IMR-90 (cell line): ENCODE measurements around the gene ERMP1. TPM values are rescaled to one million over a fixed set of nuclear protein-coding genes. Genes with fewer than 3 reads are reported as not detected.

ENCODE experiments used
- ATAC-seq: fragments of 200-7000 bp; cut with Tn5 transposase; 2 replicates; pipeline ENCODE4 v1.9.1; 2020; ENCODE audit warnings: low read depth, mild to moderate bottlenecking, moderate library complexity
- BruUV-seq: library from RNA; stranded (reverse); fragments of 400-500 nt; replicated peaks from 2 replicates; lab custom pipeline; 2021; lab: Mats Ljungman, UMichigan
- CTCF ChIA-PET: fragments of 300-600 bp; formaldehyde crosslinking; extraction: SDS; loops from one replicate; lab custom pipeline; 2021; ENCODE audit warnings: antibody characterized with exemption; lab: Yijun Ruan, JAX
- POLR2A ChIA-PET: fragments of 300-600 bp; sonication (Branson Sonifier 250); formaldehyde crosslinking; loops from one replicate; lab custom pipeline; 2022; ENCODE audit warnings: antibody characterized with exemption; ENCODE audit not compliant: unreplicated experiment; lab: Charles Lee
- DNase-seq: peaks from one replicate; pipeline ENCODE4 v3.0.0; 2013
- H2AFZ ChIP-seq: replicated peaks from 2 replicates; pipeline ENCODE3; 2013; ENCODE audit warnings: low read length, mild to moderate bottlenecking; ENCODE audit not compliant: poor library complexity
- H2AK5ac ChIP-seq: 2 replicates; pipeline ENCODE4 v1.6.1; 2013; ENCODE audit warnings: low read depth, low read length, inconsistent platforms
- H2AK9ac ChIP-seq: replicated peaks from 2 replicates; pipeline ENCODE3; 2013; ENCODE audit warnings: mild to moderate bottlenecking, low read depth, low read length, moderate library complexity; ENCODE audit not compliant: poor library complexity
- H2BK120ac ChIP-seq: 2 replicates; pipeline ENCODE4 v1.6.1; 2013; ENCODE audit warnings: low read depth, low read length, inconsistent platforms
- H2BK15ac ChIP-seq: 3 replicates; pipeline ENCODE4 v1.6.1; 2013; ENCODE audit warnings: low read depth, low read length, inconsistent platforms
- H2BK20ac ChIP-seq: 2 replicates; pipeline ENCODE4 v1.6.1; 2013; ENCODE audit warnings: low read depth, mild to moderate bottlenecking, inconsistent platforms, low read length, moderate library complexity
- H2BK5ac ChIP-seq: 2 replicates; pipeline ENCODE4 v1.6.1; 2013; ENCODE audit warnings: mild to moderate bottlenecking, low read depth, low read length, inconsistent platforms; ENCODE audit not compliant: poor library complexity, severe bottlenecking
- H3K14ac ChIP-seq: replicated peaks from 2 replicates; pipeline ENCODE4 v1.6.1; 2013; ENCODE audit warnings: low read depth, low read length, inconsistent platforms
- H3K18ac ChIP-seq: 2 replicates; pipeline ENCODE4 v1.6.1; 2013; ENCODE audit warnings: low read depth, low read length, control low read depth
- H3K23ac ChIP-seq: 2 replicates; pipeline ENCODE4 v1.6.1; 2013; ENCODE audit warnings: low read depth, low read length, inconsistent platforms
- H3K27ac ChIP-seq: 2 replicates; pipeline ENCODE4 v1.5.1; 2013; ENCODE audit warnings: mild to moderate bottlenecking, control low read depth, low read length; ENCODE audit not compliant: insufficient read depth
- H3K27me3 ChIP-seq: 2 replicates; pipeline ENCODE4 v1.6.1; 2013; ENCODE audit warnings: low read length; ENCODE audit not compliant: control insufficient read depth, insufficient read depth
- H3K36me3 ChIP-seq: 2 replicates; pipeline ENCODE4 v1.6.1; 2013; ENCODE audit warnings: low read length, mixed read lengths; ENCODE audit not compliant: control insufficient read depth, insufficient read depth
- H3K4ac ChIP-seq: 2 replicates; pipeline ENCODE4 v1.6.1; 2013; ENCODE audit warnings: low read depth, low read length, inconsistent platforms
- H3K4me1 ChIP-seq: 2 replicates; pipeline ENCODE4 v1.6.1; 2013; ENCODE audit warnings: low read length, mixed read lengths; ENCODE audit not compliant: control insufficient read depth, insufficient read depth
- H3K4me2 ChIP-seq: 2 replicates; pipeline ENCODE4 v1.6.1; 2013; ENCODE audit warnings: low read depth, mild to moderate bottlenecking, control low read depth, low read length, moderate library complexity
- H3K4me3 ChIP-seq: 2 replicates; pipeline ENCODE4 v1.5.1; 2013; ENCODE audit warnings: low read depth, mild to moderate bottlenecking, control low read depth, low read length, moderate library complexity; ENCODE audit not compliant: insufficient read depth
- H3K56ac ChIP-seq: 2 replicates; pipeline ENCODE4 v1.6.1; 2013; ENCODE audit warnings: low read length, inconsistent platforms; ENCODE audit not compliant: insufficient read depth; ENCODE audit errors: extremely low read depth
- H3K79me1 ChIP-seq, 2 experiments: 2 replicates each; pipeline ENCODE4 v1.6.1; 2013; ENCODE audit warnings: low read length in 2 of 2, inconsistent platforms in 1 of 2, low read depth in 1 of 2
- H3K9ac ChIP-seq: 2 replicates; pipeline ENCODE4 v1.6.1; 2013; ENCODE audit warnings: low read depth, low read length, control low read depth
- H3K9me1 ChIP-seq: 2 replicates; pipeline ENCODE4 v1.6.1; 2013; ENCODE audit warnings: low read length, inconsistent platforms; ENCODE audit not compliant: insufficient read depth
- H3K9me3 ChIP-seq: 2 replicates; pipeline ENCODE4 v1.6.1; 2013; ENCODE audit warnings: low read length; ENCODE audit not compliant: control insufficient read depth, insufficient read depth
- H4K20me1 ChIP-seq: 2 replicates; pipeline ENCODE4 v1.6.1; 2013; ENCODE audit warnings: low read length, inconsistent platforms; ENCODE audit not compliant: insufficient read depth
- H4K5ac ChIP-seq: 2 replicates; pipeline ENCODE4 v1.6.1; 2013; ENCODE audit warnings: mild to moderate bottlenecking, low read depth, low read length, control low read depth
- H4K8ac ChIP-seq, 2 experiments: 2 replicates each; pipeline ENCODE4 v1.6.1; 2013; ENCODE audit warnings: low read depth in 2 of 2, low read length in 2 of 2, control low read depth in 1 of 2, inconsistent platforms in 1 of 2
- H4K91ac ChIP-seq: 2 replicates; pipeline ENCODE4 v1.6.1; 2013; ENCODE audit warnings: low read depth, low read length, inconsistent platforms; ENCODE audit not compliant: insufficient read depth
- BHLHE40 ChIP-seq: fragments of 150-350 bp; IDR thresholded peaks from 2 replicates; pipeline ENCODE4 v1.6.1; 2016; ENCODE audit warnings: mild to moderate bottlenecking, low read depth, low read length
- CEBPB ChIP-seq: IDR thresholded peaks from 2 replicates; pipeline ENCODE4 v1.6.1; 2012; ENCODE audit warnings: low read depth, low read length, improper control_type of control experiment
- FOS ChIP-seq: fragments of 150-350 bp; IDR thresholded peaks from 2 replicates; pipeline ENCODE4 v1.6.1; 2016; ENCODE audit warnings: low read depth, low read length
- MAZ ChIP-seq: IDR thresholded peaks from 2 replicates; pipeline ENCODE4 v1.6.1; 2012; ENCODE audit warnings: low read depth, mild to moderate bottlenecking, low read length, improper control_type of control experiment, moderate library complexity, borderline replicate concordance
- MXI1 ChIP-seq: IDR thresholded peaks from 2 replicates; pipeline ENCODE4 v1.6.1; 2012; ENCODE audit warnings: low read depth, mild to moderate bottlenecking, low read length, moderate library complexity, borderline replicate concordance
- NFE2L2 ChIP-seq: fragments of 150-350 bp; IDR thresholded peaks from 2 replicates; pipeline ENCODE4 v1.6.1; 2016; ENCODE audit warnings: low read depth, mild to moderate bottlenecking, low read length
- RCOR1 ChIP-seq: IDR thresholded peaks from 2 replicates; pipeline ENCODE4 v1.6.1; 2012; ENCODE audit warnings: mild to moderate bottlenecking, low read length, improper control_type of control experiment; ENCODE audit not compliant: insufficient replicate concordance
- RFX5 ChIP-seq: IDR thresholded peaks from 2 replicates; pipeline ENCODE4 v1.8.0; 2012; ENCODE audit warnings: low read depth, mild to moderate bottlenecking, low read length, moderate library complexity
- SMC3 ChIP-seq: fragments of 150-350 bp; IDR thresholded peaks from 2 replicates; pipeline ENCODE4 v1.6.1; 2016; ENCODE audit warnings: low read depth, mild to moderate bottlenecking, antibody characterized with exemption, low read length, moderate library complexity
- WGBS, 2 experiments: methylation state at CpG; one replicate each; pipeline versions ENCODE4 v1.1.5 to v1.1.7; 2013; ENCODE audit warnings: missing lambda C conversion rate in 2 of 2; ENCODE audit not compliant: insufficient read length in 1 of 2; ENCODE audit errors: extremely low coverage in 2 of 2; 5-methylcytosine and 5-hydroxymethylcytosine counted together
- dilution Hi-C: fragments of 300-500 bp; cut with HindIII; formaldehyde crosslinking; loops from one replicate; pipeline ENCODE4 v1.14.3; 2018; ENCODE audit warnings: low sequenced_read_pairs; ENCODE audit not compliant: unreplicated experiment
- in situ Hi-C: fragments of 300-500 bp; cut with MboI; formaldehyde crosslinking; loops from 3 replicates; pipeline ENCODE4 v1.14.3; 2019; ENCODE audit warnings: low sequenced_read_pairs, inconsistent platforms, mixed read lengths
- intact Hi-C: fragments of 100-400 bp; cut with micrococcal nuclease; formaldehyde crosslinking; loops from 2 replicates; pipeline ENCODE4 v1.10.0; 2022
- polyA plus RNA-seq, 3 experiments: library from polyadenylated mRNA; depleted of rRNA; stranded (reverse); fragments of >200 nt; gene quantifications; 2 replicates each; pipeline ENCODE4 v1.2.3, GENCODE V29; 2012; ENCODE audit warnings: low replicate concordance in 1 of 3
- total RNA-seq: library from RNA; depleted of rRNA; stranded (reverse); fragments of >200 nt; gene quantifications from 2 replicates; pipeline ENCODE4 v1.2.3, GENCODE V29; 2012
- TF ChIP-seq, protein P1 (sequence below): conservative IDR thresholded peaks from 2 replicates; pipeline ENCODE4 v1.5.1; 2012; ENCODE audit warnings: mild to moderate bottlenecking, low read depth, low read length, improper control_type of control experiment
- TF ChIP-seq, protein P2 (sequence below): fragments of 150-350 bp; IDR thresholded peaks from 2 replicates; pipeline ENCODE4 v1.6.1; 2016; ENCODE audit warnings: low read depth, mild to moderate bottlenecking, low read length, moderate library complexity, borderline replicate concordance
- TF ChIP-seq, protein P3 (sequence below): fragments of 150-350 bp; IDR thresholded peaks from 2 replicates; pipeline ENCODE4 v1.6.1; 2017; ENCODE audit warnings: mild to moderate bottlenecking, antibody characterized with exemption, low read length, low read depth

Gene ERMP1
- total and polyA plus RNA-seq, 2 of the 4 experiments (the other 2 are of a cell fraction), result 2.2 to 4.7 TPM

DNA sequence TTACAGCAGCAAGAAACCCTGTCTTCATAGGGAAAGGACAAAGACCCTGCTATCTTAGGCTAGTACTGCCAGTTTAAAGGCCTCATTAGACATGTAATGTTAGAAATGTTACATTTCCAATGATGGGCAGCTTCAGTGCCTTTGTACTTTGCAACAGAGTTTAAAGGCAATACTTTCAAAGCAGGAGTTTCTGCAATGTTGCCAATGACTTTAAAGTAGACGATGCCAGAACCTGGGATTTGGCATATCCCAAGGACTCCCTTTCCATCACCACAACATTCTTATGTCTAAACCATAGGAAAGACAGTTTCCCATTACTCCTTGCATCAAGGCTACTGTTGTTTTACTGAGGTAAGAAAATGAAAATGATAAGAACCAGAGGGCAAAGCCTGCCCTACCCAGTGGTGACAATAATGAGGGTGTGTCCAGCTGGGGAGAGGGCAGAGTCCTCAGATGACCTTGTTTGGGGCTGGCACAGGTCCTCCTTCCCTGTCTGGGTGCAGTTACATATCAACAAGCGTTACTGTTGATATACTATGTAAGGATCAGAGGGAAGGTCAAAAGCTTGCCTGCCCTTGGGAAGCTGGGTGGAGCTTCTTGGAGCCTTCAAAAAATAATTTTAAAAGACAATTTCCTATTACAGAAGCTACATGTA is 30.3 kb upstream of the ERMP1 start:
- Histone ChIP-seq H4K8ac (no peak overlapping the region), H3K4ac (no peak overlapping the region), H2AK9ac (no peak overlapping the region), H3K23ac (no peak overlapping the region), H2BK120ac (no peak overlapping the region), H2BK20ac (no peak overlapping the region), H3K56ac (no peak overlapping the region), H3K9ac (no peak overlapping the region), H3K14ac (no peak overlapping the region), H2BK15ac (no peak overlapping the region), H3K36me3 (no peaks in the 10 kb centered on the region), H3K79me1 (no peaks in the 10 kb centered on the region), H3K9me3 (no peaks in the 10 kb centered on the region), H2AK5ac (no peak overlapping the region), H2BK5ac (no peak overlapping the region), H3K27me3 (peaks cover 5% of the 10 kb centered on the region), H4K20me1 (no peaks in the 10 kb centered on the region), H3K9me1 (no peaks in the 10 kb centered on the region; the same call in 1 of the 2 replicates), H3K4me3 (no peak overlapping the region), H3K27ac (no peak overlapping the region), H3K18ac (no peak overlapping the region), H2AFZ (no peak overlapping the region), H4K5ac (no peak overlapping the region), H3K4me2 (no peak overlapping the region), H4K91ac (no peak overlapping the region), H3K4me1 (no peaks in the 10 kb centered on the region)
- TF ChIP-seq RCOR1 (no peak), BHLHE40 (no peak), MAZ (no peak), MXI1 (no peak), FOS (no peak), SMC3 (no peak), CEBPB (no peak), NFE2L2 (no peak), RFX5 (no peak)
- TF ChIP-seq, protein P1, sequence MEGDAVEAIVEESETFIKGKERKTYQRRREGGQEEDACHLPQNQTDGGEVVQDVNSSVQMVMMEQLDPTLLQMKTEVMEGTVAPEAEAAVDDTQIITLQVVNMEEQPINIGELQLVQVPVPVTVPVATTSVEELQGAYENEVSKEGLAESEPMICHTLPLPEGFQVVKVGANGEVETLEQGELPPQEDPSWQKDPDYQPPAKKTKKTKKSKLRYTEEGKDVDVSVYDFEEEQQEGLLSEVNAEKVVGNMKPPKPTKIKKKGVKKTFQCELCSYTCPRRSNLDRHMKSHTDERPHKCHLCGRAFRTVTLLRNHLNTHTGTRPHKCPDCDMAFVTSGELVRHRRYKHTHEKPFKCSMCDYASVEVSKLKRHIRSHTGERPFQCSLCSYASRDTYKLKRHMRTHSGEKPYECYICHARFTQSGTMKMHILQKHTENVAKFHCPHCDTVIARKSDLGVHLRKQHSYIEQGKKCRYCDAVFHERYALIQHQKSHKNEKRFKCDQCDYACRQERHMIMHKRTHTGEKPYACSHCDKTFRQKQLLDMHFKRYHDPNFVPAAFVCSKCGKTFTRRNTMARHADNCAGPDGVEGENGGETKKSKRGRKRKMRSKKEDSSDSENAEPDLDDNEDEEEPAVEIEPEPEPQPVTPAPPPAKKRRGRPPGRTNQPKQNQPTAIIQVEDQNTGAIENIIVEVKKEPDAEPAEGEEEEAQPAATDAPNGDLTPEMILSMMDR, result no peak
- TF ChIP-seq, protein P2, sequence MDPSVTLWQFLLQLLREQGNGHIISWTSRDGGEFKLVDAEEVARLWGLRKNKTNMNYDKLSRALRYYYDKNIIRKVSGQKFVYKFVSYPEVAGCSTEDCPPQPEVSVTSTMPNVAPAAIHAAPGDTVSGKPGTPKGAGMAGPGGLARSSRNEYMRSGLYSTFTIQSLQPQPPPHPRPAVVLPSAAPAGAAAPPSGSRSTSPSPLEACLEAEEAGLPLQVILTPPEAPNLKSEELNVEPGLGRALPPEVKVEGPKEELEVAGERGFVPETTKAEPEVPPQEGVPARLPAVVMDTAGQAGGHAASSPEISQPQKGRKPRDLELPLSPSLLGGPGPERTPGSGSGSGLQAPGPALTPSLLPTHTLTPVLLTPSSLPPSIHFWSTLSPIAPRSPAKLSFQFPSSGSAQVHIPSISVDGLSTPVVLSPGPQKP, result no peak
- TF ChIP-seq, protein P3, sequence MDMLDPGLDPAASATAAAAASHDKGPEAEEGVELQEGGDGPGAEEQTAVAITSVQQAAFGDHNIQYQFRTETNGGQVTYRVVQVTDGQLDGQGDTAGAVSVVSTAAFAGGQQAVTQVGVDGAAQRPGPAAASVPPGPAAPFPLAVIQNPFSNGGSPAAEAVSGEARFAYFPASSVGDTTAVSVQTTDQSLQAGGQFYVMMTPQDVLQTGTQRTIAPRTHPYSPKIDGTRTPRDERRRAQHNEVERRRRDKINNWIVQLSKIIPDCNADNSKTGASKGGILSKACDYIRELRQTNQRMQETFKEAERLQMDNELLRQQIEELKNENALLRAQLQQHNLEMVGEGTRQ, result no peak
- no CpG with 5 or more reads among the region's 2 CpGs for WGBS, 2 experiments
- DNase-seq (no peak), ATAC-seq (no peak)
- dilution Hi-C loops, result no loop called here
- POLR2A ChIA-PET, result no interaction called here
- intact Hi-C loops, result no loop called here
- no TSS peak for BruUV-seq
- CTCF ChIA-PET, result interaction anchor here (0.9 kb wide), 1 partner anchor 18 kb away, joined by 4 read pairs; no protein-coding TSS in a partner anchor
- in situ Hi-C loops, result no loop called here
